C4-2B (cell line): ENCODE measurements around the gene SARDH.

ENCODE experiments used
- ZFX ChIP-seq: fragments of 450-650 bp; IDR thresholded peaks from 2 replicates; pipeline ENCODE4 v1.6.1; 2017
- TF ChIP-seq, protein P1 (sequence below): fragments of 450-650 bp; conservative IDR thresholded peaks from 2 replicates; pipeline ENCODE4 v1.5.1; 2017; ENCODE audit warnings: mild to moderate bottlenecking

DNA sequence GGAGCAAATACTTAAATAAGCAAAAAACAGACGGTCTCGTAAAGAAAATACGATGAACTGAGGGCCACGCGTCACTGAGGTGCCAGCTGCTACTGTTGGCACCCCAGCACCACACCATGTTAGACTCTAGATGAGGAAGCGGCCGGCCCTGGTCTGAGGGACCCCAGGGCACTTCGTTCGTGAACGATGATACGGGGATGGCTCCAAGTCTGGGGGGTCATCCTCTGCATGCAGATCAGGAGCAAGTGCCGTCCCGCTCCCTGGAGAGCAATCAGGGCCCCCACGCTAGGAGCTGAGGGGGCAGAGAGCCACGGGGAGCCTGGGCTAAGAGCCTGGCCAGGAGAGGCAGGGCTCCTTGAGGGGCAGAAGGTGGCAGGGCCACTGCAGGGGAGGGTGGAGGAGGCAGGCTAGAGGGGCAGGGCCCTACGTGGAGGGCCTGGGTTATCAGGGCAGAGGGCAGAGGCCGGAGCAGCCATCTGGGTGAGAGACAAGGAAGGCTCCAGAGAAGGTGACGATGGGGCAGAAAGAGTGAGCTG is 24.1 kb downstream of the SARDH start:
- TF ChIP-seq, protein P1, sequence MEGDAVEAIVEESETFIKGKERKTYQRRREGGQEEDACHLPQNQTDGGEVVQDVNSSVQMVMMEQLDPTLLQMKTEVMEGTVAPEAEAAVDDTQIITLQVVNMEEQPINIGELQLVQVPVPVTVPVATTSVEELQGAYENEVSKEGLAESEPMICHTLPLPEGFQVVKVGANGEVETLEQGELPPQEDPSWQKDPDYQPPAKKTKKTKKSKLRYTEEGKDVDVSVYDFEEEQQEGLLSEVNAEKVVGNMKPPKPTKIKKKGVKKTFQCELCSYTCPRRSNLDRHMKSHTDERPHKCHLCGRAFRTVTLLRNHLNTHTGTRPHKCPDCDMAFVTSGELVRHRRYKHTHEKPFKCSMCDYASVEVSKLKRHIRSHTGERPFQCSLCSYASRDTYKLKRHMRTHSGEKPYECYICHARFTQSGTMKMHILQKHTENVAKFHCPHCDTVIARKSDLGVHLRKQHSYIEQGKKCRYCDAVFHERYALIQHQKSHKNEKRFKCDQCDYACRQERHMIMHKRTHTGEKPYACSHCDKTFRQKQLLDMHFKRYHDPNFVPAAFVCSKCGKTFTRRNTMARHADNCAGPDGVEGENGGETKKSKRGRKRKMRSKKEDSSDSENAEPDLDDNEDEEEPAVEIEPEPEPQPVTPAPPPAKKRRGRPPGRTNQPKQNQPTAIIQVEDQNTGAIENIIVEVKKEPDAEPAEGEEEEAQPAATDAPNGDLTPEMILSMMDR: no peak
- TF ChIP-seq ZFX: no peak
